ENCODE data around the gene GGT6.
"Not testable (repeated sequence)": the region's sequence is repeated elsewhere in the genome, so short reads cannot be mapped to it uniquely, and the experiment has no call there.

The GGT6 gene

GRCh38 chr17:4591529-4591928, 31.2 kb upstream of the GGT6 start:
- DNase-seq (ENCODE audit: low spot score), result no peak

- DNase-seq (ENCODE audit: low spot score), result no peak
Measured at GRCh38 chr17:4590981-4591453, 30.6 kb upstream of the GGT6 start.

GRCh38 chr17:4590042-4590441, 29.7 kb upstream of the GGT6 start:
- DNase-seq (ENCODE audit: low spot score), result not testable (repeated sequence)

- no peak for DNase-seq (ENCODE audit: low spot score)
Measured at GRCh38 chr17:4588898-4589625, 28.7 kb upstream of the GGT6 start.

- DNase-seq (ENCODE audit: low spot score), result no peak
Measured at GRCh38 chr17:4588391-4588790, 28.0 kb upstream of the GGT6 start.

- no peak for DNase-seq (ENCODE audit: low spot score)
Measured at GRCh38 chr17:4587803-4588202, 27.4 kb upstream of the GGT6 start.

- no peak for DNase-seq (ENCODE audit: low spot score)
Measured at GRCh38 chr17:4587195-4587594, 26.8 kb upstream of the GGT6 start.

- no peak for DNase-seq (ENCODE audit: low spot score)
Measured at GRCh38 chr17:4586043-4586442, 25.7 kb upstream of the GGT6 start.

- DNase-seq (ENCODE audit: low spot score), result no peak
Measured at GRCh38 chr17:4585638-4585994, 25.2 kb upstream of the GGT6 start.

- no peak for DNase-seq (ENCODE audit: low spot score)
Measured at GRCh38 chr17:4584917-4585637, 24.7 kb upstream of the GGT6 start.

GRCh38 chr17:4584101-4584916, 23.9 kb upstream of the GGT6 start, which contains the start of gene SMTNL2:
Gene SMTNL2 (plus strand): TSS chr17:4584529. CDS start chr17:4584606, 77 bp downstream.
- no peak for DNase-seq (ENCODE audit: low spot score)

- peak; percentile 36 for DNase-seq (ENCODE audit: low spot score)
Measured at GRCh38 chr17:4583782-4584100, 23.4 kb upstream of the GGT6 start.

- no peak for DNase-seq (ENCODE audit: low spot score)
Measured at GRCh38 chr17:4583206-4583605, 22.8 kb upstream of the GGT6 start.

GRCh38 chr17:4582691-4583090, 22.3 kb upstream of the GGT6 start:
- peak; percentile 17 for DNase-seq (ENCODE audit: low spot score)

GRCh38 chr17:4582101-4582501, 21.7 kb upstream of the GGT6 start:
- no peak for DNase-seq (ENCODE audit: low spot score)

GRCh38 chr17:4580291-4580690, 19.9 kb upstream of the GGT6 start:
- DNase-seq (ENCODE audit: low spot score), result no peak

GRCh38 chr17:4579678-4580077, 19.3 kb upstream of the GGT6 start:
- DNase-seq (ENCODE audit: low spot score), result no peak

- DNase-seq (ENCODE audit: low spot score), result not testable (repeated sequence)
Measured at GRCh38 chr17:4578349-4578748, 18.0 kb upstream of the GGT6 start.

GRCh38 chr17:4577386-4577993, 17.1 kb upstream of the GGT6 start:
- no peak for DNase-seq (ENCODE audit: low spot score)

GRCh38 chr17:4576729-4577322, 16.4 kb upstream of the GGT6 start:
- DNase-seq (ENCODE audit: low spot score), result no peak

GRCh38 chr17:4576161-4576558, 15.8 kb upstream of the GGT6 start:
- DNase-seq (ENCODE audit: low spot score), result no peak
